Rectal smooth muscle tissue (tissue), 1 donor: ENCODE data around the gene COBL.

ENCODE experiments used
- H3K27ac ChIP-seq: one replicate; pipeline ENCODE4 v1.7.0; 2013; ENCODE audit warnings: low read depth, low read length, inconsistent platforms
- H3K27me3 ChIP-seq: one replicate; pipeline ENCODE4 v1.7.0; 2013; ENCODE audit warnings: low read length; ENCODE audit not compliant: control insufficient read depth, insufficient read depth
- H3K36me3 ChIP-seq: one replicate; pipeline ENCODE4 v1.7.0; 2013; ENCODE audit warnings: low read length; ENCODE audit not compliant: control insufficient read depth, insufficient read depth
- H3K4me1 ChIP-seq: one replicate; pipeline ENCODE4 v1.7.0; 2013; ENCODE audit warnings: low read length; ENCODE audit not compliant: control insufficient read depth, insufficient read depth
- H3K4me3 ChIP-seq: one replicate; pipeline ENCODE4 v1.7.0; 2013; ENCODE audit warnings: low read length
- H3K9ac ChIP-seq: one replicate; pipeline ENCODE4 v1.7.0; 2013; ENCODE audit warnings: low read length

Gene COBL

GRCh38 chr7:51249991-51250390 lies 66.6 kb downstream of the COBL start:
- H3K9ac ChIP-seq, result no peak overlapping the region
- H3K27me3 ChIP-seq, result no peaks in the 10 kb centered on the region
- no peak overlapping the region for H3K4me3 ChIP-seq
- H3K27ac ChIP-seq, result no peak overlapping the region
- H3K4me1 ChIP-seq, result no peaks in the 10 kb centered on the region
- no peaks in the 10 kb centered on the region for H3K36me3 ChIP-seq

- Histone ChIP-seq H3K36me3 (no peaks in the 10 kb centered on the region), H3K4me1 (no peaks in the 10 kb centered on the region), H3K27me3 (no peaks in the 10 kb centered on the region), H3K27ac (no peak overlapping the region), H3K4me3 (no peak overlapping the region), H3K9ac (no peak overlapping the region)
Measured at GRCh38 chr7:51249187-51249945, 67.2 kb downstream of the COBL start.

- Histone ChIP-seq H3K9ac (no peak overlapping the region), H3K4me3 (no peak overlapping the region), H3K4me1 (no peaks in the 10 kb centered on the region), H3K27ac (no peak overlapping the region), H3K27me3 (no peaks in the 10 kb centered on the region), H3K36me3 (no peaks in the 10 kb centered on the region)
Measured at GRCh38 chr7:51246258-51247245, 70.1 kb downstream of the COBL start.

- Histone ChIP-seq H3K4me3 (no peak overlapping the region), H3K27me3 (no peaks in the 10 kb centered on the region), H3K9ac (no peak overlapping the region), H3K4me1 (no peaks in the 10 kb centered on the region), H3K36me3 (no peaks in the 10 kb centered on the region), H3K27ac (no peak overlapping the region)
Measured at GRCh38 chr7:51244885-51245284, 71.7 kb downstream of the COBL start.

- Histone ChIP-seq H3K9ac (no peak overlapping the region), H3K36me3 (no peaks in the 10 kb centered on the region), H3K27ac (no peak overlapping the region), H3K27me3 (no peaks in the 10 kb centered on the region), H3K4me1 (no peaks in the 10 kb centered on the region), H3K4me3 (no peak overlapping the region)
Measured at GRCh38 chr7:51244053-51244452, 72.6 kb downstream of the COBL start.

- H3K9ac ChIP-seq, result no peak overlapping the region
- no peaks in the 10 kb centered on the region for H3K36me3 ChIP-seq
Measured at GRCh38 chr7:51243631-51244030, 73.0 kb downstream of the COBL start.

GRCh38 chr7:51242881-51243518 lies 73.6 kb downstream of the COBL start:
- no peak overlapping the region for H3K4me3 ChIP-seq
- no peaks in the 10 kb centered on the region for H3K4me1 ChIP-seq
- no peaks in the 10 kb centered on the region for H3K27me3 ChIP-seq
- no peak overlapping the region for H3K9ac ChIP-seq
- no peak overlapping the region for H3K27ac ChIP-seq
- H3K36me3 ChIP-seq, result no peaks in the 10 kb centered on the region

More at GRCh38 chr7:51243631-51244030, 73.0 kb downstream of the COBL start:
- Histone ChIP-seq H3K4me1 (no peaks in the 10 kb centered on the region), H3K4me3 (no peak overlapping the region), H3K27me3 (no peaks in the 10 kb centered on the region), H3K27ac (no peak overlapping the region)

- Histone ChIP-seq H3K36me3 (no peaks in the 10 kb centered on the region), H3K27ac (no peak overlapping the region), H3K27me3 (no peaks in the 10 kb centered on the region), H3K4me3 (no peak overlapping the region), H3K9ac (no peak overlapping the region), H3K4me1 (no peaks in the 10 kb centered on the region)
Measured at GRCh38 chr7:51242007-51242691, 74.5 kb downstream of the COBL start.

- H3K4me3 ChIP-seq, result no peak overlapping the region
- no peak overlapping the region for H3K9ac ChIP-seq
- H3K27ac ChIP-seq, result no peak overlapping the region
- H3K36me3 ChIP-seq, result no peaks in the 10 kb centered on the region
- no peaks in the 10 kb centered on the region for H3K4me1 ChIP-seq
- H3K27me3 ChIP-seq, result no peaks in the 10 kb centered on the region
Measured at GRCh38 chr7:51240868-51241267, 75.7 kb downstream of the COBL start.

- Histone ChIP-seq H3K4me1 (no peaks in the 10 kb centered on the region), H3K4me3 (no peak overlapping the region), H3K27ac (no peak overlapping the region), H3K9ac (no peak overlapping the region), H3K27me3 (no peaks in the 10 kb centered on the region), H3K36me3 (no peaks in the 10 kb centered on the region)
Measured at GRCh38 chr7:51239691-51240090, 76.9 kb downstream of the COBL start.

GRCh38 chr7:51238981-51239495 lies 77.6 kb downstream of the COBL start:
- Histone ChIP-seq H3K27ac (no peak overlapping the region), H3K9ac (no peak overlapping the region)

More at GRCh38 chr7:51238981-51239495, 77.6 kb downstream of the COBL start:
- H3K4me1 ChIP-seq, result no peaks in the 10 kb centered on the region
- no peaks in the 10 kb centered on the region for H3K36me3 ChIP-seq
- no peaks in the 10 kb centered on the region for H3K27me3 ChIP-seq
- H3K4me3 ChIP-seq, result no peak overlapping the region
